Colonic mucosa (tissue), 4 donors: Measurements from ENCODE around the gene PROSER1. TPM values are rescaled to one million over a fixed set of nuclear protein-coding genes. Genes with fewer than 3 reads are reported as not detected.

ENCODE experiments used
- DNase-seq: peaks from one replicate; pipeline ENCODE4 v3.0.0-alpha.2; 2020
- H3K27ac ChIP-seq: fragments of 200-600 bp; one replicate; pipeline ENCODE4 v1.8.0; 2021
- H3K27me3 ChIP-seq: fragments of 200-600 bp; one replicate; pipeline ENCODE4 v1.8.0; 2021
- H3K36me3 ChIP-seq: fragments of 200-600 bp; one replicate; pipeline ENCODE4 v1.8.0; 2021
- H3K4me1 ChIP-seq: fragments of 200-600 bp; one replicate; pipeline ENCODE4 v1.8.0; 2021; ENCODE audit warnings: mild to moderate bottlenecking
- H3K4me3 ChIP-seq: fragments of 200-600 bp; one replicate; pipeline ENCODE4 v1.8.0; 2021
- H3K9ac ChIP-seq, 2 donors: one replicate each; pipeline ENCODE4 v1.7.0; 2013; ENCODE audit warnings: control low read depth in 2 of 2, low read depth in 2 of 2, low read length in 2 of 2
- H3K9me3 ChIP-seq: fragments of 200-600 bp; one replicate; pipeline ENCODE4 v1.8.0; 2021
- CTCF ChIP-seq: fragments of 200-600 bp; IDR thresholded peaks from one replicate; pipeline ENCODE4 v1.8.0; 2022; ENCODE audit warnings: antibody characterized with exemption, mild to moderate bottlenecking
- intact Hi-C: fragments of 100-400 bp; cut with DNase I; formaldehyde crosslinking; loops from one replicate; pipeline ENCODE4 v1.14.1; 2022
- total RNA-seq, 2 donors: library from RNA; stranded (reverse); fragmentation: NEBNext Ultra II Directional in 1 of 2; extraction: Animal tissue kit (Norgen Biotek cat#: 25700) in 1 of 2; gene quantifications; one replicate each; pipeline ENCODE4 v1.2.1, GENCODE V29; 2021
- donor health status: healthy.
- donor health status: DM: no; HTN: no; CAD: no.
- donor health status: DM: no; HTN: no; CAD: no.

PROSER1 gene
- total RNA-seq, 2 donors from 2014 or later, result 45.6 to 45.8 TPM

- intact Hi-C loops, result no loop called here
- Histone ChIP-seq H3K27ac (no peak overlapping the region), H3K9me3 (no peaks in the 10 kb centered on the region), H3K36me3 (no peaks in the 10 kb centered on the region), H3K4me1 (no peaks in the 10 kb centered on the region), H3K27me3 (no peaks in the 10 kb centered on the region), H3K9ac (no peak overlapping the region), H3K4me3 (no peak overlapping the region)
- DNase-seq, result no peak
- TF ChIP-seq CTCF, result no peak
Observed at GRCh38 chr13:39056018-39056417, 18.1 kb upstream of the PROSER1 start.

- intact Hi-C loops, result loop anchor here (5.0 kb wide), 1 partner anchor 558 kb away; no protein-coding TSS in a partner anchor
Observed at GRCh38 chr13:39054112-39054511, 16.2 kb upstream of the PROSER1 start.

GRCh38 chr13:39052944-39053343, 15.1 kb upstream of the PROSER1 start:
- H3K4me1 ChIP-seq, result no peaks in the 10 kb centered on the region
- H3K27me3 ChIP-seq, result no peaks in the 10 kb centered on the region
- TF ChIP-seq CTCF, result no peak
- no peaks in the 10 kb centered on the region for H3K9me3 ChIP-seq
- H3K9ac ChIP-seq, result no peak overlapping the region
- no peak overlapping the region for H3K27ac ChIP-seq
- H3K36me3 ChIP-seq, result no peaks in the 10 kb centered on the region
- no peak overlapping the region for H3K4me3 ChIP-seq
- intact Hi-C loops, result loop anchor here (5.0 kb wide), 1 partner anchor 559 kb away; no protein-coding TSS in a partner anchor
- DNase-seq, result no peak

More at GRCh38 chr13:39054112-39054511, 16.2 kb upstream of the PROSER1 start:
- no peak for DNase-seq
- Histone ChIP-seq H3K4me3 (no peak overlapping the region), H3K9me3 (no peaks in the 10 kb centered on the region), H3K36me3 (no peaks in the 10 kb centered on the region), H3K27me3 (no peaks in the 10 kb centered on the region), H3K27ac (no peak overlapping the region), H3K9ac (no peak overlapping the region), H3K4me1 (no peaks in the 10 kb centered on the region)
- no peak for TF ChIP-seq CTCF

GRCh38 chr13:39051157-39051556, 13.3 kb upstream of the PROSER1 start:
- TF ChIP-seq CTCF, result no peak
- intact Hi-C loops, result loop anchor here (5.0 kb wide), 1 partner anchor 561 kb away; no protein-coding TSS in a partner anchor
- H3K27ac ChIP-seq, result no peak overlapping the region
- H3K36me3 ChIP-seq, result no peaks in the 10 kb centered on the region
- no peak overlapping the region for H3K9ac ChIP-seq
- no peaks in the 10 kb centered on the region for H3K27me3 ChIP-seq
- H3K4me3 ChIP-seq, result no peak overlapping the region
- H3K9me3 ChIP-seq, result no peaks in the 10 kb centered on the region
- DNase-seq, result no peak
- no peaks in the 10 kb centered on the region for H3K4me1 ChIP-seq

- no peak for TF ChIP-seq CTCF
- no peak overlapping the region for H3K27ac ChIP-seq
- intact Hi-C loops, result no loop called here
- no peak overlapping the region for H3K9ac ChIP-seq
- H3K36me3 ChIP-seq, result no peaks in the 10 kb centered on the region
- no peaks in the 10 kb centered on the region for H3K4me1 ChIP-seq
- no peak for DNase-seq
- no peak overlapping the region for H3K4me3 ChIP-seq
- no peaks in the 10 kb centered on the region for H3K9me3 ChIP-seq
- no peaks in the 10 kb centered on the region for H3K27me3 ChIP-seq
Observed at GRCh38 chr13:39049274-39049673, 11.4 kb upstream of the PROSER1 start.
